GM18873 (cell line): ENCODE results near the gene MYH15.

Experiments
- ATAC-seq: cut with Tn5 transposase; IDR thresholded peaks from one replicate; pipeline ENCODE4 v1.9.1; 2021; ENCODE audit warnings: mild to moderate bottlenecking, moderate library complexity, moderate number of reproducible peaks; ENCODE audit not compliant: unreplicated experiment, low FRiP score

The MYH15 gene

GRCh38 chr3:108343491-108343890 lies 166.9 kb downstream of the MYH15 start:
- ATAC-seq = no peak

- peak; percentile 81 for ATAC-seq
Measured at GRCh38 chr3:108342837-108343486, 167.4 kb downstream of the MYH15 start.

- no peak for ATAC-seq
Measured at GRCh38 chr3:108341911-108342310, 168.5 kb downstream of the MYH15 start.

- peak; percentile 42 for ATAC-seq
Measured at GRCh38 chr3:108338901-108339545, 171.4 kb downstream of the MYH15 start.

- no peak for ATAC-seq
Measured at GRCh38 chr3:108334701-108335100, 175.7 kb downstream of the MYH15 start.

GRCh38 chr3:108333961-108334360 lies 176.4 kb downstream of the MYH15 start:
- no peak for ATAC-seq

GRCh38 chr3:108331792-108332191 lies 178.6 kb downstream of the MYH15 start:
- no peak for ATAC-seq
